Trophoblast cell (in vitro differentiated cells and primary cell): ENCODE data around the gene HNF1B.

Experiments used
- DNase-seq, 2 donors: peaks; one replicate each; pipeline ENCODE4 v3.0.0-alpha.2; 2016
- H2AFZ ChIP-seq: 2 replicates; pipeline ENCODE4 v1.6.1; 2013; ENCODE audit warnings: low read length, moderate library complexity, mild to moderate bottlenecking; ENCODE audit not compliant: insufficient read depth, poor library complexity
- H2AK5ac ChIP-seq: 2 replicates; pipeline ENCODE4 v1.6.1; 2013; ENCODE audit warnings: mild to moderate bottlenecking, low read length
- H2BK120ac ChIP-seq: 2 replicates; pipeline ENCODE4 v1.6.1; 2013; ENCODE audit warnings: low read length, mild to moderate bottlenecking, moderate library complexity; ENCODE audit not compliant: insufficient read depth, poor library complexity
- H2BK12ac ChIP-seq: 2 replicates; pipeline ENCODE4 v1.6.1; 2013; ENCODE audit warnings: mild to moderate bottlenecking, low read length, moderate library complexity
- H2BK5ac ChIP-seq: 2 replicates; pipeline ENCODE4 v1.6.1; 2013; ENCODE audit warnings: low read length, low read depth, moderate library complexity, mild to moderate bottlenecking; ENCODE audit not compliant: poor library complexity
- H3K14ac ChIP-seq: 2 replicates; pipeline ENCODE4 v1.6.1; 2013; ENCODE audit warnings: mild to moderate bottlenecking, low read length
- H3K18ac ChIP-seq: 2 replicates; pipeline ENCODE4 v1.6.1; 2013; ENCODE audit warnings: mild to moderate bottlenecking, low read length
- H3K23ac ChIP-seq: 2 replicates; pipeline ENCODE4 v1.6.1; 2013; ENCODE audit warnings: low read length
- H3K27ac ChIP-seq: 2 replicates; pipeline ENCODE4 v1.5.1; 2013; ENCODE audit warnings: low read depth, mild to moderate bottlenecking, inconsistent platforms, low read length, moderate library complexity
- H3K27me3 ChIP-seq: 2 replicates; pipeline ENCODE4 v1.6.1; 2013; ENCODE audit warnings: inconsistent platforms, mild to moderate bottlenecking, low read length, moderate library complexity; ENCODE audit not compliant: insufficient read depth
- H3K36me3 ChIP-seq, 2 experiments: 1 replicate in 1 of 2; 2 replicates in 1 of 2; pipeline ENCODE4 v1.6.1; 2013; ENCODE audit warnings: low read length in 2 of 2, mild to moderate bottlenecking in 2 of 2, moderate library complexity in 1 of 2; ENCODE audit not compliant: insufficient read depth in 2 of 2, control insufficient read depth in 1 of 2
- H3K4ac ChIP-seq: 2 replicates; pipeline ENCODE4 v1.6.1; 2013; ENCODE audit warnings: low read depth, mild to moderate bottlenecking, low read length, moderate library complexity
- H3K4me1 ChIP-seq, 2 experiments: 1 replicate in 1 of 2; 2 replicates in 1 of 2; pipeline ENCODE4 v1.6.1; 2013; ENCODE audit warnings: low read length in 2 of 2, mild to moderate bottlenecking in 2 of 2, moderate library complexity in 1 of 2; ENCODE audit not compliant: insufficient read depth in 2 of 2, control insufficient read depth in 1 of 2
- H3K4me2 ChIP-seq: 2 replicates; pipeline ENCODE4 v1.6.1; 2013; ENCODE audit warnings: inconsistent platforms, mild to moderate bottlenecking, low read length, moderate library complexity
- H3K4me3 ChIP-seq: 2 replicates; pipeline ENCODE4 v1.5.1; 2013; ENCODE audit warnings: mild to moderate bottlenecking, low read depth, low read length, inconsistent platforms
- H3K79me1 ChIP-seq: one replicate; pipeline ENCODE4 v1.6.1; 2013; ENCODE audit warnings: low read length
- H3K79me2 ChIP-seq: 2 replicates; pipeline ENCODE4 v1.6.1; 2013; ENCODE audit warnings: low read length, mild to moderate bottlenecking; ENCODE audit not compliant: control insufficient read depth, insufficient read depth, poor library complexity
- H3K9ac ChIP-seq: 2 replicates; pipeline ENCODE4 v1.6.1; 2013; ENCODE audit warnings: mild to moderate bottlenecking, low read length
- H3K9me3 ChIP-seq: 2 replicates; pipeline ENCODE4 v1.6.1; 2013; ENCODE audit warnings: low read depth, mild to moderate bottlenecking, control low read depth, inconsistent platforms, low read length; ENCODE audit not compliant: insufficient read depth
- H4K12ac ChIP-seq: 2 replicates; pipeline ENCODE4 v1.6.1; 2013; ENCODE audit warnings: low read depth, mild to moderate bottlenecking, low read length, moderate library complexity
- H4K8ac ChIP-seq: 2 replicates; pipeline ENCODE4 v1.6.1; 2013; ENCODE audit warnings: low read depth, mild to moderate bottlenecking, low read length, moderate library complexity
- H4K91ac ChIP-seq: one replicate; pipeline ENCODE4 v1.6.1; 2013; ENCODE audit warnings: low read depth, mild to moderate bottlenecking, low read length, moderate library complexity
- WGBS: extraction: QIAGEN DNeasy Blood & Tissue Kit; methylation state at CpG from one replicate; pipeline ENCODE4 v1.1.7; 2013; ENCODE audit warnings: missing lambda C conversion rate; ENCODE audit not compliant: insufficient read length, insufficient coverage; ENCODE audit errors: extremely low coverage; 5-methylcytosine and 5-hydroxymethylcytosine counted together

Gene HNF1B

DNA sequence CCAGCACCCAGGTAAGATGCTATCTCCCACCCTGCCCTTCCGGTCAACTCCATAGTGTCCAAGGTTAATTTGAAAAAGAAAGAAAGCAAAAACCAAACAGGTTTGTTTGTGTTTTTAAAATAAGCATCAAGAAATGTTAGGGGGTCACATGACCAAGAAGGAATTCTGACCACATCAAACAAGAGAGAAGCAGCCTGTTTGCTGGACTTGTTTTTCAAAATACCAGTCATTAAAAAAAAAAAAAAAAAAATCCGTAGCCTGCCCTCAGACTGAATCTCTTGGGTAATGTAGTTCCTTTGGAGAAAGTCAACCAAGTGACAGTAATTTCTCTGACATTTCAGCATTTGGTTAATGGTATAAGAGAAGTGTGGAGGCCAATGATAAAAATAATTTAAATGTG lies 38.4 kb downstream of the HNF1B start:
- no peaks in the 10 kb centered on the region for H3K9me3 ChIP-seq
- H2BK12ac ChIP-seq, result no peak overlapping the region
- H3K14ac ChIP-seq, result no peak overlapping the region
- H4K12ac ChIP-seq, result no peak overlapping the region
- no CpG with 5 or more reads among the region's 2 CpGs for WGBS
- H4K91ac ChIP-seq, result no peak overlapping the region
- H3K23ac ChIP-seq, result no peak overlapping the region
- no peak overlapping the region for H3K27ac ChIP-seq
- no peaks in the 10 kb centered on the region for H3K4me1 ChIP-seq
- H3K79me2 ChIP-seq, result no peaks in the 10 kb centered on the region
- no peak overlapping the region for H3K4ac ChIP-seq
- H3K18ac ChIP-seq, result no peak overlapping the region
- peak in 1 of 2 donors; percentile 55 for DNase-seq
- H3K27me3 ChIP-seq, result no peaks in the 10 kb centered on the region
- no peak overlapping the region for H2AK5ac ChIP-seq
- no peak overlapping the region for H2AFZ ChIP-seq
- H3K79me1 ChIP-seq, result no peaks in the 10 kb centered on the region
- no peak overlapping the region for H3K9ac ChIP-seq
- no peak overlapping the region for H2BK120ac ChIP-seq
- no peak overlapping the region for H4K8ac ChIP-seq
- H3K36me3 ChIP-seq, result no peaks in the 10 kb centered on the region
- no peak overlapping the region for H3K4me2 ChIP-seq
- H2BK5ac ChIP-seq, result no peak overlapping the region
- H3K4me3 ChIP-seq, result no peak overlapping the region

DNA sequence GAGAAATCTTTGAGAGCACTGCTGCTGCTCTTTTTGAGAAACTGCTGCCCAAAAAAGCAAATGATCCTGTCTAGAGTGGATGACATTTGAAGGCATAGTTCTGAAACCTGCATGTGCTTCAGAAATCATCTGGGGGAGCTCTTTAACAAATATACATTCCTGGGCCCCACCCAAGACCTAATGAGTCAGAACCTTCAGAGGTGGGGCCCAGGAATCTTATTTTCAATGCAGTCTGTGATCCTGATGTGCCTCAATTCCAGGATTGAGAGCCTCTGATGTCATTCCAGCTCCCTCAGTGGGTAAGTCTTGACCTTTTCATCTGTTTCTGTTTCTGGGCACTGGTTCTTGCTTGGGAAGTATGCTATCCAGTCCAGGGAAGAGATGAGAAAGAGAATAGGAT lies 42.3 kb downstream of the HNF1B start:
- Histone ChIP-seq H3K4me1 (peaks cover 3 to 7% of the 10 kb centered on the region in 2 experiments), H3K79me1 (no peaks in the 10 kb centered on the region), H3K36me3 (no peaks in the 10 kb centered on the region), H3K79me2 (no peaks in the 10 kb centered on the region), H3K27me3 (no peaks in the 10 kb centered on the region), H2BK5ac (no peak overlapping the region), H4K8ac (no peak overlapping the region), H2BK12ac (no peak overlapping the region), H3K23ac (no peak overlapping the region), H2AK5ac (no peak overlapping the region), H3K14ac (no peak overlapping the region), H3K4ac (no peak overlapping the region), H4K91ac (no peak overlapping the region), H3K9me3 (no peaks in the 10 kb centered on the region), H3K4me3 (no peak overlapping the region), H4K12ac (no peak overlapping the region), H3K9ac (no peak overlapping the region), H3K27ac (no peak overlapping the region), H2AFZ (no peak overlapping the region), H3K4me2 (no peak overlapping the region), H2BK120ac (no peak overlapping the region), H3K18ac (no peak overlapping the region)
- no peak for DNase-seq

DNA sequence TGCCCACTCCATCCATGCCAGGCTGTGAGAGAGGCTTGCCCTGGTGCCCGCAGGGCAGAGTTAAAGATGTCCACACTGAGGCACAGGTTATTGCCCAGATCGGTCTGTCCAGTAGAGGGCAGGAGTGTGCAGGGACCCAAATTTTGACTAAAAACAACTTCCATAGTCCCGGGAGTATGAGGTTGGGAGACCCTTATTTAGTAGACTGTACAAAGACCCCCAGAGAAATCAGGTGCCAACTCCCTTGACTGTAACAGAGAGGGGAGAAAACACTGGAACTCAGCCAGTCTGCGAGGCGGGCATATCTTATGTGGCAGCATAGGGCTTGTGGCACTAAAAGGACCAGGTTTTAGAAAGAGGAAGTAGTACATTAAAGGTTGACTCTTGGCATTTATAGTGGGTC lies 43.4 kb downstream of the HNF1B start:
- Histone ChIP-seq H2BK5ac (no peak overlapping the region), H4K8ac (no peak overlapping the region), H3K23ac (no peak overlapping the region), H4K91ac (no peak overlapping the region), H2BK120ac (no peak overlapping the region), H3K4ac (no peak overlapping the region), H2AFZ (no peak overlapping the region), H3K4me2 (no peak overlapping the region), H3K4me3 (no peak overlapping the region), H3K79me1 (no peaks in the 10 kb centered on the region), H3K18ac (no peak overlapping the region), H3K14ac (no peak overlapping the region), H3K9me3 (no peaks in the 10 kb centered on the region), H3K27me3 (no peaks in the 10 kb centered on the region), H3K4me1 (peaks cover 3 to 7% of the 10 kb centered on the region in 2 experiments), H2BK12ac (no peak overlapping the region), H3K36me3 (no peaks in the 10 kb centered on the region), H3K79me2 (no peaks in the 10 kb centered on the region), H3K27ac (no peak overlapping the region), H3K9ac (no peak overlapping the region), H2AK5ac (no peak overlapping the region), H4K12ac (no peak overlapping the region)
- DNase-seq, result peak in 1 of 2 donors; percentile 55
- WGBS, result no CpG with 5 or more reads among the region's 5 CpGs

DNA sequence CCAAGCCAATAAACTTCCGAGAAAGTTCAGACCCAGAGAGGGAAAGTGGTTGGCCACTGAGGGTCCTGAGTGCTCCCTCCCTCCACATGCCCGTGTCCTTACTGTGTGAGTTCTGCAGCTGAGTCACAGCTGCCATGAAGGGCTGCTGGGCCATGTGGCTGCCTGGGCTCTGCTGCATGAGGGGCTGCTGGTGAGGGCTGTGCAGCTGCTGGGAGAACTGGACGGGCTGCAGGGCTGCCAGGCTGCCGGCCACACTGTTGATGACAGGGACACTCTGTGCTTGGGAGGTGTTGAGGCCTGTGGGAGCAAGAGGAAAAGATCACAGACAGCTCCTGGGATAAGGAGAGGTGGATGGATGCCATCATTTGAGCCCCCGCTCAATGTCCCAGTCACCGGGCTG lies 44.0 kb downstream of the HNF1B start:
- H3K14ac ChIP-seq, result no peak overlapping the region
- H3K18ac ChIP-seq, result no peak overlapping the region
- WGBS, result no CpG with 5 or more reads among the region's 6 CpGs

More for the DNA sequence above, 44.0 kb downstream of the HNF1B start:
- H4K91ac ChIP-seq, result no peak overlapping the region
- H2AFZ ChIP-seq, result no peak overlapping the region
- no peaks in the 10 kb centered on the region for H3K27me3 ChIP-seq
- H3K4me3 ChIP-seq, result no peak overlapping the region
- no peak overlapping the region for H2BK12ac ChIP-seq
- no peaks in the 10 kb centered on the region for H3K36me3 ChIP-seq
- peaks cover 3 to 7% of the 10 kb centered on the region in 2 experiments for H3K4me1 ChIP-seq
- no peak overlapping the region for H3K4me2 ChIP-seq
- no peaks in the 10 kb centered on the region for H3K79me2 ChIP-seq
- no peak overlapping the region for H3K23ac ChIP-seq
- H4K12ac ChIP-seq, result no peak overlapping the region
- no peak overlapping the region for H3K27ac ChIP-seq
- H2BK5ac ChIP-seq, result no peak overlapping the region
- H4K8ac ChIP-seq, result no peak overlapping the region
- H2AK5ac ChIP-seq, result no peak overlapping the region
- H3K9ac ChIP-seq, result no peak overlapping the region
- no peak for DNase-seq
- H3K9me3 ChIP-seq, result no peaks in the 10 kb centered on the region
- no peak overlapping the region for H2BK120ac ChIP-seq
- H3K79me1 ChIP-seq, result no peaks in the 10 kb centered on the region
- no peak overlapping the region for H3K4ac ChIP-seq
